GM21381 (cell line): ENCODE measurements around the gene SRF.
"Not testable (repeated sequence)": the region's sequence is repeated elsewhere in the genome, so short reads cannot be mapped to it uniquely, and the experiment has no call there.

Source experiments
- ATAC-seq: cut with Tn5 transposase; IDR thresholded peaks from one replicate; pipeline ENCODE4 v1.9.1; 2021; ENCODE audit warnings: mild to moderate bottlenecking, moderate library complexity; ENCODE audit not compliant: unreplicated experiment

SRF gene

GRCh38 chr6:43170931-43171706, at the start of gene SRF:
SRF (plus strand) TSS chr6:43171269; CDS start chr6:43171657, 388 bp downstream.
- peak; percentile 48 for ATAC-seq

- ATAC-seq: no peak
Measured at GRCh38 chr6:43122146-43122545, 48.9 kb upstream of the SRF start.

GRCh38 chr6:43123461-43124314, 47.4 kb upstream of the SRF start:
- no peak for ATAC-seq

GRCh38 chr6:43124481-43124880, 46.6 kb upstream of the SRF start:
- no peak for ATAC-seq

- no peak for ATAC-seq
Measured at GRCh38 chr6:43125119-43125518, 46.0 kb upstream of the SRF start.

GRCh38 chr6:43125555-43125954, 45.5 kb upstream of the SRF start:
- ATAC-seq: no peak

- ATAC-seq: no peak
Measured at GRCh38 chr6:43127180-43127579, 43.9 kb upstream of the SRF start.

GRCh38 chr6:43127877-43128276, 43.2 kb upstream of the SRF start:
- no peak for ATAC-seq

- ATAC-seq: no peak
Measured at GRCh38 chr6:43128926-43129325, 42.1 kb upstream of the SRF start.

- ATAC-seq: no peak
Measured at GRCh38 chr6:43129434-43130194, 41.5 kb upstream of the SRF start.

- no peak for ATAC-seq
Measured at GRCh38 chr6:43130429-43130828, 40.6 kb upstream of the SRF start.

GRCh38 chr6:43131379-43131778, 39.7 kb upstream of the SRF start:
- ATAC-seq: not testable (repeated sequence)

GRCh38 chr6:43138267-43138666, 32.8 kb upstream of the SRF start:
- ATAC-seq: no peak

GRCh38 chr6:43139973-43140372, 31.1 kb upstream of the SRF start:
- ATAC-seq: not testable (repeated sequence)

- ATAC-seq: no peak
Measured at GRCh38 chr6:43141644-43142043, 29.4 kb upstream of the SRF start.

GRCh38 chr6:43142101-43142500, 29.0 kb upstream of the SRF start:
- no peak for ATAC-seq

GRCh38 chr6:43143235-43144128, 27.6 kb upstream of the SRF start:
- ATAC-seq: peak; percentile 78

GRCh38 chr6:43144879-43145278, 26.2 kb upstream of the SRF start:
- ATAC-seq: no peak

- ATAC-seq: no peak
Measured at GRCh38 chr6:43146261-43146660, 24.8 kb upstream of the SRF start.
